SH-SY5Y (cell line): Measurements from ENCODE around the gene EFR3B.

Experiments
- GATA2 ChIP-seq: IDR thresholded peaks from 2 replicates; pipeline ENCODE4 v1.6.1; 2011; ENCODE audit warnings: mild to moderate bottlenecking, low read depth, low read length
- GATA3 ChIP-seq: IDR thresholded peaks from 2 replicates; pipeline ENCODE4 v1.6.1; 2011; ENCODE audit warnings: low read depth, mild to moderate bottlenecking, low read length, moderate library complexity

DNA sequence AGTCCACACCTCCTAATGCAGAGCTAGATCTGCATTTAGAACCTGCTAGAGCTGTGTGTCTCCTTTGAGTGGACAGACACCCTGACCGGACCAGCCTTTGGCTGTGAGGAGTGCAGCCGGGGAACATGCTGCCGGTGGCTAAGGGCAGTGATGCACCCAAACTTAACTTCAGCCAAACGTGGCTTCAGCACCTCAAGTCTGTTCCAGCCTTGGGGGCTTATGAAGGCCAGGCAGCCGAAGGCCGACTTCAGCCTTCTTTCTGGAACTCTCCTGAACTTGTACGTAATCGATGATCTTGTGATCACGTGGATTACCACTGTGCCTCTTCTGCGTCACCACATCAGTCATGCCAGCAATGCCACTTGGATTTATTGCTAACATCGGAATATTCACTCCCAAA is 77.4 kb downstream of the EFR3B start:
- TF ChIP-seq GATA2 (no peak), GATA3 (no peak)
